Middle frontal gyrus (tissue), 1 donor: ENCODE results near the gene ABCC8.

Experiments
- DNase-seq: peaks from one replicate; pipeline ENCODE4 v3.0.0-alpha.2; 2015; ENCODE audit warnings: low spot score; ENCODE audit errors: extremely low spot score

The ABCC8 gene

GRCh38 chr11:17476317-17477083 lies at the start of gene ABCC8:
TSS of gene ABCC8 (minus strand) at chr11:17476845. CDS start at chr11:17476776, 69 bp downstream.
- DNase-seq, result no peak

GRCh38 chr11:17526326-17526725 lies 49.7 kb upstream of the ABCC8 start:
- DNase-seq, result no peak

- no peak for DNase-seq
Observed at GRCh38 chr11:17525570-17525969, 48.9 kb upstream of the ABCC8 start.

- DNase-seq, result no peak
Observed at GRCh38 chr11:17524221-17524620, 47.6 kb upstream of the ABCC8 start.

- DNase-seq, result no peak
Observed at GRCh38 chr11:17522655-17523054, 46.0 kb upstream of the ABCC8 start.

- no peak for DNase-seq
Observed at GRCh38 chr11:17521106-17521900, 44.7 kb upstream of the ABCC8 start.

- no peak for DNase-seq
Observed at GRCh38 chr11:17519061-17519885, 42.6 kb upstream of the ABCC8 start.

- no peak for DNase-seq
Observed at GRCh38 chr11:17518366-17518765, 41.7 kb upstream of the ABCC8 start.

- DNase-seq, result no peak
Observed at GRCh38 chr11:17517186-17517585, 40.5 kb upstream of the ABCC8 start.

- no peak for DNase-seq
Observed at GRCh38 chr11:17516551-17517150, 40.0 kb upstream of the ABCC8 start.

- no peak for DNase-seq
Observed at GRCh38 chr11:17515443-17516176, 39.0 kb upstream of the ABCC8 start.

GRCh38 chr11:17514476-17514875 lies 37.8 kb upstream of the ABCC8 start:
- DNase-seq, result no peak

- DNase-seq, result no peak
Observed at GRCh38 chr11:17513853-17514252, 37.2 kb upstream of the ABCC8 start.

- DNase-seq, result no peak
Observed at GRCh38 chr11:17512101-17512500, 35.5 kb upstream of the ABCC8 start.

- no peak for DNase-seq
Observed at GRCh38 chr11:17511571-17511970, 34.9 kb upstream of the ABCC8 start.

GRCh38 chr11:17510507-17511206 lies 34.0 kb upstream of the ABCC8 start:
- DNase-seq, result no peak

- DNase-seq, result no peak
Observed at GRCh38 chr11:17508791-17509190, 32.1 kb upstream of the ABCC8 start.

GRCh38 chr11:17508306-17508705 lies 31.7 kb upstream of the ABCC8 start:
- DNase-seq, result no peak

- DNase-seq, result no peak
Observed at GRCh38 chr11:17507773-17508172, 31.1 kb upstream of the ABCC8 start.

GRCh38 chr11:17506942-17507341 lies 30.3 kb upstream of the ABCC8 start:
- DNase-seq, result no peak
